T1000 (cell line): Measurements from ENCODE around the gene MFSD6.
"Not testable (repeated sequence)": the region's sequence is repeated elsewhere in the genome, so short reads cannot be mapped to it uniquely, and the experiment has no call there.

Experiments
- DNase-seq: peaks from one replicate; lab custom pipeline; 2025; ENCODE audit warnings: mixed read lengths; lab: John Stamatoyannopoulos, UW

MFSD6 gene

GRCh38 chr2:190501702-190502407, 93.7 kb downstream of the MFSD6 start:
- DNase-seq, result no peak

GRCh38 chr2:190503088-190503487, 94.9 kb downstream of the MFSD6 start:
- no peak for DNase-seq

- DNase-seq, result no peak
Measured at GRCh38 chr2:190504912-190505311, 96.8 kb downstream of the MFSD6 start.

GRCh38 chr2:190505696-190506095, 97.5 kb downstream of the MFSD6 start:
- DNase-seq, result no peak

- DNase-seq, result no peak
Measured at GRCh38 chr2:190506666-190507065, 98.5 kb downstream of the MFSD6 start.

- DNase-seq, result no peak
Measured at GRCh38 chr2:190507135-190507534, 99.0 kb downstream of the MFSD6 start.

- not testable (repeated sequence) for DNase-seq
Measured at GRCh38 chr2:190509895-190510294, 101.7 kb downstream of the MFSD6 start.

GRCh38 chr2:190511104-190511503, 102.9 kb downstream of the MFSD6 start:
- DNase-seq, result no peak

- DNase-seq, result no peak
Measured at GRCh38 chr2:190512539-190513095, 104.5 kb downstream of the MFSD6 start.

GRCh38 chr2:190513877-190514276, 105.7 kb downstream of the MFSD6 start:
- no peak for DNase-seq

GRCh38 chr2:190514676-190515075, 106.5 kb downstream of the MFSD6 start:
- no peak for DNase-seq

GRCh38 chr2:190515687-190516086, 107.5 kb downstream of the MFSD6 start:
- DNase-seq, result no peak

- DNase-seq, result no peak
Measured at GRCh38 chr2:190517468-190517867, 109.3 kb downstream of the MFSD6 start.

GRCh38 chr2:190519975-190520767, 112.0 kb downstream of the MFSD6 start:
- DNase-seq, result no peak

- no peak for DNase-seq
Measured at GRCh38 chr2:190524928-190525327, 116.8 kb downstream of the MFSD6 start.

GRCh38 chr2:190526105-190526750, 118.1 kb downstream of the MFSD6 start:
- DNase-seq, result no peak

- no peak for DNase-seq
Measured at GRCh38 chr2:190527214-190527613, 119.1 kb downstream of the MFSD6 start.

GRCh38 chr2:190527918-190528317, 119.8 kb downstream of the MFSD6 start:
- DNase-seq, result no peak

GRCh38 chr2:190528521-190529001, 120.4 kb downstream of the MFSD6 start:
- no peak for DNase-seq

GRCh38 chr2:190529486-190530247, 121.5 kb downstream of the MFSD6 start:
- no peak for DNase-seq

- DNase-seq, result no peak
Measured at GRCh38 chr2:190530248-190530900, 122.2 kb downstream of the MFSD6 start.
